Skeletal muscle satellite cell (primary cell): ENCODE results near the gene FAM186B.

Experiments
- H3K27me3 ChIP-seq: 2 replicates; pipeline ENCODE4 v1.7.0; 2013; ENCODE audit warnings: low read length; ENCODE audit not compliant: control insufficient read depth, insufficient read depth
- H3K36me3 ChIP-seq: 2 replicates; pipeline ENCODE4 v1.7.0; 2013; ENCODE audit warnings: mild to moderate bottlenecking, control low read depth, low read length; ENCODE audit not compliant: insufficient read depth
- H3K4me1 ChIP-seq: 2 replicates; pipeline ENCODE4 v1.7.0; 2013; ENCODE audit warnings: low read length; ENCODE audit not compliant: control insufficient read depth, insufficient read depth
- H3K4me2 ChIP-seq: 2 replicates; pipeline ENCODE4 v1.7.0; 2013; ENCODE audit warnings: mild to moderate bottlenecking, low read length
- H3K4me3 ChIP-seq: 2 replicates; pipeline ENCODE4 v1.7.0; 2013; ENCODE audit warnings: low read length
- H3K9ac ChIP-seq: 2 replicates; pipeline ENCODE4 v1.7.0; 2013; ENCODE audit warnings: mild to moderate bottlenecking, low read depth, low read length, moderate library complexity
- H3K9me3 ChIP-seq: replicated peaks from 2 replicates; pipeline ENCODE4 v1.7.0; 2013; ENCODE audit warnings: mild to moderate bottlenecking, control low read depth, low read length

The FAM186B gene

DNA sequence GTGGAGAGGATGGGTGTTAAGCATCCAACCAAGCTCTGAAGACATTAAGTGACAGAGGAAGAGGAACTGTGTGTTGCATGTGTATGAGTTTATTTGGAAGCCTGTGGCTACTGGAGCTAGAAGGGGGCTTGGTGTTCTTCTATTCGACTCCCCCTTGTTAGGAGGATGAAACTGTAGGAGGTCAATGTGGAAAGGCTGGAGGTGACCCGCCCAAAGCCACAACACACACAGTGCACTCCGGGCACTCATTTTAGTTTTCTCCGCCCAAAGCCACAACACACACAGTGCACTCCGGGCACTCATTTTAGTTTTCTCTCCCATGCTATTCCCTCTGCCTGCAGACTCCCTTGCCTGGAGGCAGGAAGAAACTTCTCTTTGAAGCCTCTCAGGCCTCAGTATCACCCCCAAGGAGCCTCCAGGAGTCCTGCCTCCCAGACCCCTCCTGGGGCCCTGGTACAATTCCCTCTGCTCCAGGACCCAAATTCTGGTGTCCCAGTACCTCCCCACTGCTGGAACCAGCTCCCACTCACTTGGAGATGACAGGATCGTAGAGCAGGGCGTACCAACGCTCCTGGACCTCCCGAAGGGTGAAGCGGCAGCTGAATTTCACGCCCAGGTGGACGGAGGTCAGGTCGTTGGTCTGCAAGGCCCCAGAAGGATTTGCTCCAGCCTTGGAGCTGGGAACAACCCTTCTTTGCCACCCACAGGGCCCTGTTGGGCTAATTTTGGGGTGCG is 41.3 kb downstream of the FAM186B start:
- Histone ChIP-seq H3K9me3 (no peaks in the 10 kb centered on the region), H3K4me1 (peaks cover 12% of the 10 kb centered on the region), H3K27me3 (no peaks in the 10 kb centered on the region), H3K9ac (no peak overlapping the region), H3K36me3 (peaks cover 49% of the 10 kb centered on the region), H3K4me2 (no peak overlapping the region), H3K4me3 (no peak overlapping the region)

DNA sequence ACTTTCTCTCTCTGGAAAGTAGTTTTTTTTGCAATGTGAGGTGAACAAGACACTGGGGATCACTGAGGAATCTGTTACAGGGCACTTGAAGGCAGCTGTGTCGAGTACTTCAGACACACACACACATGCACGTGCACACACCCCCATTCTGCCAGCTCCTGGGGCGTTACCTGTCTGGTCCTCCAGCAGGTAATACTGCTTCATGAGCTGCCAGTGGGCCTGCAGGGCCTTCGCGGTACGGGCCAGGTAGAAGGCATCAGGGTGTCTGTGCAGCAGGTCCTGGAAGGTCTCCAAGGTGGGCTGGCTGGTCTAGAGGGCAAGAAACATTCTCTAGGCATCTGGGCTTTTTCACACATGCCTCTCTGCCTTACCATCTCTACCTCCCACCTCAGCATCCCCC is 42.6 kb downstream of the FAM186B start:
- Histone ChIP-seq H3K9me3 (no peaks in the 10 kb centered on the region), H3K4me3 (no peak overlapping the region), H3K4me2 (no peak overlapping the region), H3K36me3 (peaks cover 60% of the 10 kb centered on the region), H3K4me1 (peaks cover 9% of the 10 kb centered on the region), H3K27me3 (no peaks in the 10 kb centered on the region), H3K9ac (no peak overlapping the region)

DNA sequence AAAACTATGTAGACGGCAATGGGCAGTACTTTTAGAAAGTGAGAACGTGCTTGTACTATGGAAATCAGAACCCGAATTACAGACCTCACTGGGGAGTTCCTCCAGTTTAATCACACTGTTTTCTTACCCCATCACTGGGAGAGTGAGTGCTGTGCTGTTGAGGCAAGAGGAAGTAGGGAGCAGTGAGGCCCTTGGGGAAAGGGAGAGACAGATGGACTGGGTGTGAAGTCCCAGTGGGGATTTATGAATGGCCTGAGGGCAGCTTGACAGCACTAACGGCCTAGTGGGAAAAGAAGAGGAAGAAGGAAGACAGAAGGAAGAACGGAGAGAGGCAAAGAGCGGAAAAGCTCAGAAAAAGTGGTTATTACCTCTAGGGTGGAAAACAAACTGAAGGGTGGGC is 43.2 kb downstream of the FAM186B start:
- peaks cover 66% of the 10 kb centered on the region for H3K36me3 ChIP-seq

DNA sequence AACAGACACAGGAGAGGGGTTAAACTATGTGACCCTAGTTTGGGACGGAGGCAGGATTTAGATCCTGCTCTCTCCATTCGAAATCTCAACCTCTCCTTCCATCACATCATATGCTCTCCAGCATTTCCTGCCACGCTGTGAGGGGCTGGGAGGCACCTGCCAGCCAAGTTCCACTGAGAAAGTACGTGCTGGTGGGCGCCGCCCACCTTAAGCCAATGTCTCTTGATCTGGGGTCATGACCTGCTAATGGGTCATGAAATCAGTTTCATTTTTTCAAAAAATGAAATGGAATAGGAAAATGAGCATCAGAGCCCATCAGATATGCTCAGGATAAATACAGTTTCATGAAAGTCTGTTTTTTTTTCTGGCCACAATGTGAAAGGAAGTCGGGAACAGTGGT is 44.7 kb downstream of the FAM186B start:
- Histone ChIP-seq H3K9me3 (no peaks in the 10 kb centered on the region), H3K27me3 (no peaks in the 10 kb centered on the region), H3K36me3 (peaks cover 66% of the 10 kb centered on the region), H3K4me2 (no peak overlapping the region), H3K4me3 (no peak overlapping the region), H3K4me1 (no peaks in the 10 kb centered on the region), H3K9ac (no peak overlapping the region)

More for the DNA sequence above, 43.2 kb downstream of the FAM186B start:
- Histone ChIP-seq H3K9ac (no peak overlapping the region), H3K9me3 (no peaks in the 10 kb centered on the region), H3K27me3 (no peaks in the 10 kb centered on the region), H3K4me1 (peaks cover 9% of the 10 kb centered on the region), H3K4me3 (no peak overlapping the region), H3K4me2 (no peak overlapping the region)

DNA sequence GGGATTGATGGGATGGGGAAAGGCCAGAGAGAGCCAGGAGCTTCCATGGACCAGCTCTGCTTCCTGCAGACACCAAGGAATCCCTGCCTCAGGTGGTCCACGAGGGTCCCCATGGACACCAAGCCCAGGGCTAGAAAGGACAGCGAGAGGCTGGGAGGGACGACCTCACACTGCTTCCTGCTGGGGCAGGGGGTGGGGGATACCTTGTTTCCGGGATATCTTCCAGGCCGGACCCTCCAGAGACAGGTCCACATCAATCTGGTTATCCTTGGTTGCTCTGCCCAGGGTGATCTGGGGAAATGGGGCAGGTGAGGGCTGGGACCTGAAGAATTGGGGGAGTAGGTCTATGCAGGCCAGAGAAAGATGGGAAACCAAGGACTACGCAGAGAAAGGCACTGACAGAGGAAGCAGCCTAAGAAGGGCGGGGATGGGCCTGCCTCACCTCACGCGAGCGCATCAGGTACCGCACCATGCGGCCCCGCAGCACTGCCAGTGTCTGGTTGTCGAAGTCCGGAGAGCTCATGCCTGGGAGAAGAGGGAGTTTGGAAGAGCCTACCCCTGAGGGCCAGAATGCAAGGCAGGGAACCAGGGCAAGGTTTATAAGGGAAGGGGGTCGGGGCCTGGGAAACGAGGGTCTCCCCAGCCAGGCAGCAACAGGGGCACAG is 46.3 kb downstream of the FAM186B start:
- Histone ChIP-seq H3K4me2 (no peak overlapping the region), H3K4me1 (no peaks in the 10 kb centered on the region), H3K27me3 (no peaks in the 10 kb centered on the region), H3K4me3 (no peak overlapping the region), H3K9ac (no peak overlapping the region), H3K9me3 (no peaks in the 10 kb centered on the region), H3K36me3 (peaks cover 61% of the 10 kb centered on the region)

DNA sequence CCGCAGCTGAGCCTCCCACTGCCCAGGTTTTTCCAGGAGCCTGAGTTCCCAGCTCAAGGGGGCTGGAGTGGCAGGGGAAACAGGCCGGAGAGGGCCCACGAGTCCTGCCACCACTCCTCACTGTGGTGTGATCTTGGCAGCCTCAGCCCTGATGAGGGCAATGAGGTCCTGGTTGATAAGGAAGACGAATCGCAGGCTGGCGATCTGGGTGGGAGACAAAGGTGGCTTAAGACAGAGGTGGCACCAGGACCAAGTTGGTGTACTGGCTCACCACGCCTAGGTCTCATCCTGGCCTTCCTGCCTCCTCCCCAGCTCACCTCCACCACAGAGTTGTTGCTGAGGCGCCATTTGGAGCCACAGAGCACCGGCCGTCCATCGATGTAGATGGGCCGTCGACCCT is 46.9 kb downstream of the FAM186B start:
- H3K4me3 ChIP-seq: no peak overlapping the region
- H3K9ac ChIP-seq: no peak overlapping the region
- no peaks in the 10 kb centered on the region for H3K27me3 ChIP-seq
- H3K36me3 ChIP-seq: peaks cover 60% of the 10 kb centered on the region
- H3K9me3 ChIP-seq: no peaks in the 10 kb centered on the region
- H3K4me1 ChIP-seq: no peaks in the 10 kb centered on the region
- no peak overlapping the region for H3K4me2 ChIP-seq

DNA sequence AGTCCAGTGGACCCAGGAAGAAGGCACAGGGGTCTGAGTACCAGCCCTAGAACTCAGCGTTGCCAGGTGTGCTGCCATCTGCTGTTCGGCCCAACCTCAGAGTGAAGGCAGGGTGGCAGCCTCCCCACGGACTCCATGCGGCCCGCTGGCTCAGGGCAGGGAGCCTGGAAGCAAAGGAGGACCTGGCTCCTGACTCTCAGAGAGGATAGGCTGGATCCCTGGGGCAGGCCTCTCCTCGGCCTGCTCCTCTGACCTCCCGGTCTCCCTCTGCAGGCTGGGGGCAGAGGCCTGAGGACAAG is 47.6 kb downstream of the FAM186B start:
- Histone ChIP-seq H3K4me1 (no peaks in the 10 kb centered on the region), H3K4me3 (no peak overlapping the region), H3K27me3 (no peaks in the 10 kb centered on the region), H3K36me3 (peaks cover 53% of the 10 kb centered on the region), H3K9ac (no peak overlapping the region), H3K4me2 (no peak overlapping the region), H3K9me3 (no peaks in the 10 kb centered on the region)

DNA sequence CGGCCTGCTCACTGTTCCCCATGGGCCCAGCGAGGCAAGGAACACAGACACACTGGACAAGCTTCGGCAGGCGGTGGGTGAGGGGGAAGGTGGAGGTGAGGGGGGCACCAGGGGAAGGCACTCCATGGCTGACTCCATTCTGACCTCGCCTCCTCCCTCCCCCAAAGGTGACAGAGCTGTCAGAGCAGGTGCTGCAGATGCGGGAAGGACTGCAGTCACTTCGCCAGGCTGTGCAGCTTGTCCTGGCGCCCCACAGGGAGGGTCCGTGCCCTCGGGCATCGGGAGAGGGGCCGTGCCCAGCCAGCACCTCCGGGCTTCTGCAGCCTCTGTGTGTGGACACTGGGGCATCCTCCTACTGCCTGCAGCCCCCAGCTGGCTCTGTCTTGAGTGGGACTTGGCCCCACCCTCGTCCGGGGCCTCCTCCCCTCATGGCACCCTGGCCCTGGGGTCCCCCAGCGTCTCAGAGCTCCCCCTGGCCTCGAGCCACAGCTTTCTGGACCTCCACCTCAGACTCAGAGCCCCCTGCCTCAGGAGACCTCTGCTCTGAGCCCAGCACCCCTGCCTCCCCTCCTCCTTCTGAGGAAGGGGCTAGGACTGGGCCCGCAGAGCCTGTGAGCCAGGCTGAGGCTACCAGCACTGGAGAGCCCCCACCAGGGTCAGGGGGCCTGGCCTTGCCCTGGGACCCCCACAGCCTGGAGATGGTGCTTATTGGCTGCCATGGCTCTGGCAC is 48.1 kb downstream of the FAM186B start:
- Histone ChIP-seq H3K4me1 (no peaks in the 10 kb centered on the region), H3K4me2 (no peak overlapping the region), H3K27me3 (peaks cover 4% of the 10 kb centered on the region), H3K9ac (no peak overlapping the region), H3K4me3 (no peak overlapping the region), H3K9me3 (no peaks in the 10 kb centered on the region), H3K36me3 (peaks cover 48% of the 10 kb centered on the region)

DNA sequence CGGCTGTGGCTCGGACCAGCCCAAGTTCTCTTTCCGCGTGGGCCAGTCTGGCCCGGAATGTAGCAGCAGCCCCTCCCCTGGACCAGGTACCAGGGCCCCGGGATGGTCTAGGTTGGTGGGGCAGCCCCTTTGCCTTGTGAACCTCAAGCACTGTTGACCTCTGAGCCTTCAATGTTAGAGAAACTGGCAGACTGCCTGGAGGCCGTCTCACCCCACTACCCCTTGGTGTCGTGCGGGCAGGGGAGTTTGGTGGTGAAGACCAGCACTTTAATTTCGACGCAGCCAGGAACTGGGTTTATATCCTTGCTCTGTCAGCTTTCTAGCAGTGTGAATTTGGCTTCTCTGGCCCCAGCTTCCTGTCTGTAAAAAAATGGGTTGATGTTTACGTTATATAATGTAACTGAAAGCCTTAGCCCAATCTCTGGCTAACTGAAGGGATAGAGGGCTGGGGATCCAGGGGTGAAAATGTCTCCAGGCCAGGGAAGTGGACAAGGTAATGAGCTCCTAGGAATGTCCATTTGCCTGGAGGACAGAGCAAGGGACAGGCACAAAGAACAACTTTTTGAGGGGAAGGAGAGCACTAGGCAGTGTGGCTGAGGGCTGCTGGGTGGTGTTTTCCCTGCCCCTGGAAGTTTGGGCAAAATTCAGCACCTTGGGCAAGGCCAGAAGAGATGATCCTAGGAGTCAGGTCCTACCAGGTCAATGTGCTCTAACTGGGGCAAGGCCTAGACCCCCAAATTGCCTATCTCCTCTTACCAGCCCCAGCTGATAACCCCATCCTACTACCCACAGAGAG is 48.9 kb downstream of the FAM186B start:
- Histone ChIP-seq H3K9me3 (no peaks in the 10 kb centered on the region), H3K4me1 (no peaks in the 10 kb centered on the region), H3K27me3 (peaks cover 12% of the 10 kb centered on the region), H3K4me2 (no peak overlapping the region), H3K4me3 (no peak overlapping the region), H3K9ac (no peak overlapping the region), H3K36me3 (peaks cover 41% of the 10 kb centered on the region)

DNA sequence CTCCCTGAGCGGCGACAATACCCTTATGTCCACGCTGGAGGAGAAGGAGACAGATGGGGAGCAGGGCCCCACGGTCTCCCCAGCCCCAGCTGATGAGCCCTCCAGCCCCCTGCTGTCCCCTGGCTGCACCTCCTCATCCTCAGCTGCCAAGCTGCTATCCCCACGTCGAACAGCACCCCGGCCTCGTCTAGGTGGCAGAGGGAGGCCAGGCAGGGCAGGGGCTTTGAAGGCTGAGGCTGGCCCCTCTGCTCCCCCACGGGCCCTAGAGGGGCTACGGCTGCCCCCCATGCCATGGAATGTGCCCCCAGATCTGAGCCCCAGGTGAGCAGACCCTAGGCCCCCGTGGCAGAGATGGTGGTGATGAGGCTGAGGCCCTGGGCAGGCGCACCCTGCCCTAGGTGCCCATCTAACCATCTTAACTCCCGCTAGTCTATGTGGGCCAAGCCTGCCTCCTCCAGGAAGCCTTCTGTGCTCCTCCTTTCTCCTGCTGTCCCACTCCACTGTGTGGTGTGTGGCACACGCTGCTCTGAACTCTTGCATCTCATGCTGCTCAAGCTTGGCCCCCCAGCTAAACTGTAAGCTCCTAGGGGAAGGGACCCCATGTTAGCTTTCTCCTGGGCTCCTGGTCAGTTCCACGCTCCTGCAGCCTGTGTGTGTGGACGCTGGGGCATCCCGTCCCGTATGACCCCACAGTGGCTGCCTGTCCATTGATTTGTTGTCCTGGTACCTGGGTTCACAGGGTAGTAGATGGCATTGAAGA is 49.6 kb downstream of the FAM186B start:
- Histone ChIP-seq H3K4me1 (no peaks in the 10 kb centered on the region), H3K4me3 (no peak overlapping the region), H3K4me2 (no peak overlapping the region), H3K9ac (no peak overlapping the region), H3K36me3 (peaks cover 33% of the 10 kb centered on the region), H3K9me3 (no peaks in the 10 kb centered on the region), H3K27me3 (peaks cover 17% of the 10 kb centered on the region)

DNA sequence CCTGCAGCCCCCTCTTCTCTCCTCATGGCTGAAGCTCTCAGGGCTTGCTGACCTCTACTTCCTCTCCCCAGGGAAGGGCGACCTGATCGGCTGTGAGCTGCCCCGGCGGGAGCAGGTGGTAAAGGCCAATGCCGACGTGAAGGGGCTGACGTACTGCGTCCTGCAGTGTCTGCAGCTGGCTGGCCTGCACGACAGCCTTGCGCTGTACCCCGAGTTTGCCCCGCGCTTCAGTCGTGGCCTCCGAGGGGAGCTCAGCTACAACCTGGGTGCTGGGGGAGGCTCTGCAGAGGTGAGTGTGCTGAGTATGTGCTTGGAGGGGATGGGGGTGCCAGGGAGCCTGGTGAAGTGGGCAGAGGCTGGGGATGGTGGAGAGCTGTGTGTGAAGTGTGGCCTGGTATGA is 51.2 kb downstream of the FAM186B start:
- peaks cover under 1% of the 10 kb centered on the region for H3K4me1 ChIP-seq

More for the DNA sequence above, 51.2 kb downstream of the FAM186B start:
- peaks cover 27% of the 10 kb centered on the region for H3K27me3 ChIP-seq
- H3K36me3 ChIP-seq: peaks cover 18% of the 10 kb centered on the region
- no peak overlapping the region for H3K4me3 ChIP-seq
- H3K9ac ChIP-seq: no peak overlapping the region
- H3K9me3 ChIP-seq: no peaks in the 10 kb centered on the region
- no peak overlapping the region for H3K4me2 ChIP-seq
